T-helper 17 cell (primary cell): ENCODE data around the gene SPATA17. TPM values are rescaled to one million over a fixed set of nuclear protein-coding genes. Genes with fewer than 3 reads are reported as not detected.

Experiments used
- ATAC-seq: fragments of 150-1000 bp; cut with Tn5 transposase; 2 replicates; pipeline ENCODE4 v1.10.0; 2021; ENCODE audit warnings: mild to moderate bottlenecking, moderate library complexity
- DNase-seq, 3 donors: peaks; one replicate each; pipeline versions ENCODE4 v3.0.0 to v3.0.0-alpha.2; 2020 to 2021
- H3K9me3 ChIP-seq: one replicate; pipeline ENCODE4 v1.7.0; 2013; ENCODE audit warnings: low read length, mild to moderate bottlenecking; ENCODE audit not compliant: control insufficient read depth, poor library complexity, severe bottlenecking
- H3K27ac Mint-ChIP-seq: one replicate; pipeline ENCODE4 v1.8.0; 2022; ENCODE audit warnings: mild to moderate bottlenecking, moderate library complexity, mixed read lengths
- H3K27me3 Mint-ChIP-seq: one replicate; pipeline ENCODE4 v1.8.0; 2022; ENCODE audit warnings: mixed read lengths
- H3K36me3 Mint-ChIP-seq: one replicate; pipeline ENCODE4 v1.8.0; 2022; ENCODE audit warnings: low read depth, mixed read lengths
- H3K4me1 Mint-ChIP-seq: one replicate; pipeline ENCODE4 v1.8.0; 2022; ENCODE audit warnings: mild to moderate bottlenecking, mixed read lengths
- H3K4me3 Mint-ChIP-seq: one replicate; pipeline ENCODE4 v1.8.0; 2022; ENCODE audit warnings: mild to moderate bottlenecking, moderate library complexity, mixed read lengths
- total RNA-seq, 4 donors: library from RNA in 2 of 4; stranded (reverse) in 2 of 4; gene quantifications; one replicate each; pipeline ENCODE4 v1.2.3 and lab custom pipeline; 2022 to 2026

SPATA17 gene
- total RNA-seq, 2 donors from 2014 or later, result not detected

DNA sequence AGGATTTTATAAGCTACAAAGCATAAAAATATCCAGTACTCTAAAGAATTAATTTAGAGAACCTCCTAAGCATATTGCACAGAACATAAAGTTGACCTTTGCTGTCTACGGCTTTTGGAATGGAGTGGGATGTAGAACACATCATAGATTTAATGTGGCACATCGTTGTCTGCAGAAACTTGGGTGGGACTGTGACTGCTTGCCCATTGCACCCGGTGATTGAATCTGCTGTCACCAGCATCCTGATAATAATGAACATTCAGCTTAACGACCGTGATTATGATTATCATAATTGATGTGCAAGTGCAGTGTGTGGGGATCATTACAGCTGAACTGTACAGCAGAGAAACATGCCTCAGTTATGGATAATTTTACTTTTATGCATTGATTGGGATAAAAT, 181.9 kb downstream of the SPATA17 start:
- no peak overlapping the region for H3K4me3 Mint-ChIP-seq

DNA sequence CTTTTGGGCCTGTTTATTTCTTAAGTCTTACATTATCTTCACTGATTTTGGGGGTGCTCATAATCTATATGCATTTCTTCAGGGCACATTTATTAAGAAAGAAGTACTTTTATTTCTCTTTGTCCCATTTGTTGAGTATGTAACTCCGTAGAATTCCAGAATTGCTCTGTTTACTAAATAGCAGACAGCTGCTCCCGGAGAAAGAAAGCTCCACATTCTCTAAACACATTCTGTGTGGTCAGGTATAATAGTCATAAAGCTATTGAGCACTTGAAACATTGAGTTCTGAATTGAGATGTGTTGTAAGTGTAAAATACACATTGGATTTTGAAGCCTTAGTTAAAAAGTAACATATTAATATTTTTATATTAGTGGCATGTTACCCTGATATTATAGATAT, 206.5 kb downstream of the SPATA17 start:
- no peaks in the 10 kb centered on the region for H3K36me3 Mint-ChIP-seq
- no peak for ATAC-seq
- H3K9me3 ChIP-seq, result no peaks in the 10 kb centered on the region
- H3K4me1 Mint-ChIP-seq, result no peaks in the 10 kb centered on the region
- no peaks in the 10 kb centered on the region for H3K27me3 Mint-ChIP-seq
- H3K4me3 Mint-ChIP-seq, result no peak overlapping the region
- no peak overlapping the region for H3K27ac Mint-ChIP-seq
- no peak for DNase-seq

More for the DNA sequence above, 181.9 kb downstream of the SPATA17 start:
- H3K9me3 ChIP-seq, result no peaks in the 10 kb centered on the region
- no peaks in the 10 kb centered on the region for H3K36me3 Mint-ChIP-seq
- ATAC-seq (no peak), DNase-seq (no peak)
- H3K27ac Mint-ChIP-seq, result no peak overlapping the region
- no peaks in the 10 kb centered on the region for H3K4me1 Mint-ChIP-seq
- H3K27me3 Mint-ChIP-seq, result no peaks in the 10 kb centered on the region

DNA sequence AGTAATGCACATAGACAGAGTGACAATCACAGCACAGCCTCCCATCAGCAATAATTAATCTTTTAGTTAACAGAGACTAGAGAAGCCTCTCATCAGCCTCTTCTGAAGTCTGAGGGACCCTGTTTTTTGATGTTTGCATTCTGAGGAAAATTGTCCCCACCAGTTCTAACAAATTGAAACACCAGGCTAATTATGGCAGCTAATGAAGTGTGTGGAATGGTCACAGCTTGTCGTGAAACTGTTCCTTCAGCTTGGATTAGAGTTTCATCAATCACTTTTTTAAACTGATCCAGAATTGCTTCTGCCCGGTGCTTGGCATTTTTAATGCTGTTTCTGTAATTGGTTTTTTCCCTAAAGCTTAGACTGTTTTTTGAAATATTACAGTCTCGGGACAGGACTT, 208.0 kb downstream of the SPATA17 start:
- H3K36me3 Mint-ChIP-seq, result no peaks in the 10 kb centered on the region
- no peak for ATAC-seq
- H3K27ac Mint-ChIP-seq, result no peak overlapping the region
- no peaks in the 10 kb centered on the region for H3K9me3 ChIP-seq
- DNase-seq, result no peak
- no peak overlapping the region for H3K4me3 Mint-ChIP-seq
- H3K4me1 Mint-ChIP-seq, result no peaks in the 10 kb centered on the region
- no peaks in the 10 kb centered on the region for H3K27me3 Mint-ChIP-seq

GRCh38 chr1:217846733-217847132, 215.6 kb downstream of the SPATA17 start:
- ATAC-seq, result no peak
- Mint-ChIP-seq H3K27me3 (no peaks in the 10 kb centered on the region), H3K4me1 (no peaks in the 10 kb centered on the region), H3K27ac (no peak overlapping the region), H3K36me3 (no peaks in the 10 kb centered on the region), H3K4me3 (no peak overlapping the region)
- H3K9me3 ChIP-seq, result no peaks in the 10 kb centered on the region
- no peak for DNase-seq

- no peaks in the 10 kb centered on the region for H3K4me1 Mint-ChIP-seq
- H3K27me3 Mint-ChIP-seq, result no peaks in the 10 kb centered on the region
Observed at GRCh38 chr1:217847643-217848042, 216.5 kb downstream of the SPATA17 start.

DNA sequence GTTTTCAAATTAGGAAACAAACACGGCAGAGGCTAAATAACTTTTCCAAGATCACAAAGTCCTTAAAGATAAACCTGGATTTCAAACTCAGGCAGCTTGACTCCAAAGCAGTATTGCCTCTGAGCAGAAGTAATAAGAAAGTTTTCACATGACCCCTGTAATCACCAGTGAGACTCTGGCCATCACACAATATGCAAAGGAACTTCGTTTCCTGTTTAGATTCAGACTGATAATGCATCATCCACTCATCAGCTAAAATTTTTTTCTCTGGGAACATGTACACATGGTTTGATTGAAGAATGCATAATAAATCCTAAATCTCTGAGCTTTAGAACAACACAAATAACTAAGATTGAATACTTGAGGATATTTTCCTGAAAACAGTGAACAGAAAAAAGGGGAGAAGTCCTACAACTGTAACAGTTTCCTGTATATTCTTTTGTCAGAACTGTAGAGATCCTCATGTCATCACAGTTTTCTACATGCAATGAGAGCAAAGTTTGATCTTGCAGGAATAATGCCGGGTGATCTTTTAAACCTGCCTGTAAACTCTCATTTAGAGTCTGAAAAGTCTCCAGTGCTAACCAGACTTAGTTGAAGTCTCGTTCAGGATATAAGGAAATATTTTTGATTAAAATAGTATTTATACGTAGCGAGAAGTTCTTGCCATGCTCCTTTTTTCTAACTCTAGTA, 225.3 kb downstream of the SPATA17 start:
- Mint-ChIP-seq H3K4me1 (no peaks in the 10 kb centered on the region), H3K4me3 (no peak overlapping the region), H3K27ac (no peak overlapping the region), H3K27me3 (no peaks in the 10 kb centered on the region), H3K36me3 (no peaks in the 10 kb centered on the region)
- ATAC-seq, result no peak
- DNase-seq, result no peak
- H3K9me3 ChIP-seq, result no peaks in the 10 kb centered on the region

More at GRCh38 chr1:217847643-217848042, 216.5 kb downstream of the SPATA17 start:
- ATAC-seq, result no peak
- no peak for DNase-seq
- H3K36me3 Mint-ChIP-seq, result no peaks in the 10 kb centered on the region
- H3K27ac Mint-ChIP-seq, result no peak overlapping the region
- no peak overlapping the region for H3K4me3 Mint-ChIP-seq
- H3K9me3 ChIP-seq, result no peaks in the 10 kb centered on the region

DNA sequence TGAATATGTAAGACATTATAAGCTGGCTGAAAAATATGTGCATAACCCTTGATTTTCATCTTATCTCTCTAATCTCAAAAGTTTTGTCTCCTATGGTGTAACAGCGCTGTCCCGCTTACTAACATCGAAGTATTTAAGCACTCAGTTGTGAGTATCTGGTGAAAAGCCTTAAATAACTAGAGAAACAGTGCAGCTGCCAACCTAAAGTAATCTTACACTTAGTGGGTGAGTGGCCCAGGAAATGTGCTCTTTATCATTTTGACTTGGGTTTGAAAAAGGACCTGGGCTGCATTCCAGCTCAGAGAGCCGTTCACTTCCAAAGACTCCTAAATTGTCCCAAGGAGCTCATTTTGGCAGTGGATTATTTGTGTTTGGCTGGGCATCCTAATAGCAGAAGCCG, 225.9 kb downstream of the SPATA17 start:
- H3K4me3 Mint-ChIP-seq, result no peak overlapping the region
- no peak for DNase-seq
- H3K9me3 ChIP-seq, result no peaks in the 10 kb centered on the region
- ATAC-seq, result no peak
- no peak overlapping the region for H3K27ac Mint-ChIP-seq
- H3K27me3 Mint-ChIP-seq, result no peaks in the 10 kb centered on the region
- H3K36me3 Mint-ChIP-seq, result no peaks in the 10 kb centered on the region
- H3K4me1 Mint-ChIP-seq, result no peaks in the 10 kb centered on the region

GRCh38 chr1:217861658-217862057, 230.5 kb downstream of the SPATA17 start:
- Mint-ChIP-seq H3K4me1 (no peaks in the 10 kb centered on the region), H3K4me3 (no peak overlapping the region), H3K27me3 (no peaks in the 10 kb centered on the region), H3K27ac (no peak overlapping the region), H3K36me3 (no peaks in the 10 kb centered on the region)
- no peak for DNase-seq
- H3K9me3 ChIP-seq, result no peaks in the 10 kb centered on the region
- ATAC-seq, result no peak

DNA sequence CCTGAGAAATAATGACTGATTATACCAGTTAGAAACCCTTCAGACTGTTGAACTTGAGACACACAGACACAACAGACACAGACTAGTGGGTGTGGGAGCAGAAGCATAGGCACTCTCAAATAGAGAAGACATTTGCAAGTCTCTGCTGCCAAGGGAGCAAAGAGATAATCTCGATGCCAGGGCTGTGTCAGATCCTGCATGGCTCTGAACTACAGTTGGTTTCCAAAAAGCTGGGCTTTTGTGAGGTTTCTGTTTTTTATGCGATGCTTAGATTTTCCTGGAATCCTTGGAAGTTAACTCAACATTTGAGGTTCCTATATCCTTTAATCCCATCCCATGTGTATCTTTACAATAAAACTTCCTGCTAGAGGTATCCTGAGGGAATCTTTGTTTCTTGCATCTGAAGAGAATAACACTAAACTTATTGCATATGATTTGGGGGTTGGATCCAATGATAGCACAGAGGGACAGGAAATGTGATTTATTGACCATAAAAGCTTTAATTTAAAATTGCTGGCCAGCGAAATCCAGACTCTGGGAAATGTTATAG, 236.4 kb downstream of the SPATA17 start:
- DNase-seq (no peak), ATAC-seq (no peak)
- no peak overlapping the region for H3K4me3 Mint-ChIP-seq
- no peaks in the 10 kb centered on the region for H3K27me3 Mint-ChIP-seq
- H3K27ac Mint-ChIP-seq, result no peak overlapping the region
- no peaks in the 10 kb centered on the region for H3K36me3 Mint-ChIP-seq
- no peaks in the 10 kb centered on the region for H3K4me1 Mint-ChIP-seq
- H3K9me3 ChIP-seq, result no peaks in the 10 kb centered on the region

DNA sequence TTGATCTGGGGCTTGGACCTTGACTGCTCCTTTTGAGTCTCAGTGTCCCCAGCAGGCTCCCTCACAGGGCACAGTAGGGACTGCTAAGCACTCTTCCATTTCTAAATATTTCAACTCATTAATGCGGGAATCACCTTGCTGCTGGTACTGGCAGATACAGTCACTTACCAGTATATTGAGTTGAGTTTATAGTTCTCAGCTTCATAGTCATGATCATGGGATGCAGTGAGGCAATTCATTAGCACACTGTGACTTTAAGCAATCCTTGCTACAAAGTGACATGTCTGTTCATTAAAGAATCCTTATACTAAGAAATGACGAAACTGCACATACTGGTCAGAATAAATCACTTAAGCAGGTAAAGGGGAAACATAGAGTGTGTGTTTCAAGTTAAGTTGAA, 240.8 kb downstream of the SPATA17 start:
- ATAC-seq (no peak), DNase-seq (no peak)
- Mint-ChIP-seq H3K4me1 (no peaks in the 10 kb centered on the region), H3K27me3 (no peaks in the 10 kb centered on the region), H3K4me3 (no peak overlapping the region), H3K27ac (no peak overlapping the region), H3K36me3 (no peaks in the 10 kb centered on the region)
- H3K9me3 ChIP-seq, result no peaks in the 10 kb centered on the region

DNA sequence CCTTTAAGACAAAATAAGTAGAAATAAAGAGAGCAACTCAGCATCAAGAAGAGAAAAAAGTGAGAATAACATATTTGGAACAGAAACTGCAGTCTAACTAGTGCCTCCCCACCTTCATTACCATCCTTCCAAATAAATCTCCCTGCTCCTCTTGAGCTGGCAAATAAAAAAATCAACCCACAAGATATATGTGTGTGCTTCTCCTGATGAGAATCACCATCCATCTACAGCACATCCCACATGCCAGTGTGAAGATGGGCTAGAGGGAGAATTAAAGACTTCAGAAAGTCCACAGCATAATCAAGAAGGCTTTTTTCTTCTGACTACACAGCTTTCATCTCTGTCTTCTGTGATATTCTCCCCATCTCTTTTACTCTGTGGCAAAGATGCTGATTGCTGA, 244.1 kb downstream of the SPATA17 start:
- no peaks in the 10 kb centered on the region for H3K9me3 ChIP-seq
- Mint-ChIP-seq H3K27me3 (no peaks in the 10 kb centered on the region), H3K4me1 (no peaks in the 10 kb centered on the region), H3K27ac (no peak overlapping the region), H3K36me3 (no peaks in the 10 kb centered on the region), H3K4me3 (no peak overlapping the region)
- ATAC-seq, result no peak
- DNase-seq, result no peak

DNA sequence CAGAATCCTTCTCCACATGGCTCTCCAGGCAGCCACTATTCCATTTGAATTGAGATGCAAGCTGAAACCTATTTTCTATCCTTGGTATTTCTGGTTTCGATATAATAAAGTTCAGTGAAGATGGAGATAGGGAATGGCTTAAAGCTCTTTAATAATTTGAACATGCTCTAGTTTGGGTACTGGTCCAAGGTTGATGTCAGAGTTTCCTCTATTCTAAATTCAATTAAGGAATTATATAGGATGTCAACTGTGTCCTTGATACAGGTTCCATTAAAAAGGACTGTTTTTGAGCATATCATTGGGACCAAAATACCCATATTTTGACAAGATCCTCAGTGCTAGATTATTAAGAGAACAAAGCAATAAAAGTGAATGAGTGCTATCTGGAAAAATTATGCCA, 245.3 kb downstream of the SPATA17 start:
- DNase-seq (no peak), ATAC-seq (no peak)
- Mint-ChIP-seq H3K4me1 (no peaks in the 10 kb centered on the region), H3K27ac (no peak overlapping the region), H3K4me3 (no peak overlapping the region), H3K27me3 (no peaks in the 10 kb centered on the region), H3K36me3 (no peaks in the 10 kb centered on the region)
- H3K9me3 ChIP-seq, result no peaks in the 10 kb centered on the region

GRCh38 chr1:217876896-217877295, 245.8 kb downstream of the SPATA17 start:
- Mint-ChIP-seq H3K4me1 (no peaks in the 10 kb centered on the region), H3K27me3 (no peaks in the 10 kb centered on the region), H3K27ac (no peak overlapping the region), H3K36me3 (no peaks in the 10 kb centered on the region), H3K4me3 (no peak overlapping the region)
- H3K9me3 ChIP-seq, result no peaks in the 10 kb centered on the region
- ATAC-seq, result no peak
- DNase-seq, result no peak

DNA sequence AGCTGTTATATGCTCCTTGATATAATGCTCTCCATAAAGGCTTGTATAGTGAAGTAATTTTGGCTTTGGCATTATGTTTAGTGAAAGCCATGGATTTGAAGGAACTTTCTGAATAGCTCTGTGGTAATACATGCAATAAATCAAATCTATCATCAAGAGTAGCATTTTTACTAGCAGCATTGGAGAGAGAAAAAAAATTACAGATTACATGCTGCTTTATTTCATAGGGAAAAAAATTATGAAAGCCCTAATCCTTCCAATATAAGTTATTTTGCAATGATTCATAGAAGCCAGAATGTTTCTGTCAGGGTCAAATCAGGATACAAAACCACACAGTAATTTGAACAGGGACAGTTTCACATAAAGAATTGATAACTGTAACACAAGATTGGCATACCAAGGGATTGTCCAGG, 250.0 kb downstream of the SPATA17 start:
- H3K9me3 ChIP-seq, result no peaks in the 10 kb centered on the region
- DNase-seq (no peak), ATAC-seq (no peak)
- no peaks in the 10 kb centered on the region for H3K36me3 Mint-ChIP-seq
- no peaks in the 10 kb centered on the region for H3K4me1 Mint-ChIP-seq
- no peak overlapping the region for H3K4me3 Mint-ChIP-seq
- no peak overlapping the region for H3K27ac Mint-ChIP-seq
- H3K27me3 Mint-ChIP-seq, result no peaks in the 10 kb centered on the region
